AG08395 (cell line): ENCODE data around the gene ALX4.

ENCODE experiments used
- DNase-seq: peaks from one replicate; pipeline ENCODE4 v3.0.0; 2012; ENCODE audit warnings: mixed read lengths, low spot score

ALX4 gene

GRCh38 chr11:44309478-44310205, at the start of gene ALX4:
Gene ALX4 (minus strand): TSS chr11:44310139. CDS start chr11:44310062, 77 bp downstream.
- DNase-seq = peak; percentile 48

- DNase-seq = no peak
Observed at GRCh38 chr11:44359162-44359561, 49.2 kb upstream of the ALX4 start.

- DNase-seq = no peak
Observed at GRCh38 chr11:44358713-44359112, 48.8 kb upstream of the ALX4 start.

GRCh38 chr11:44357711-44358110, 47.8 kb upstream of the ALX4 start:
- no peak for DNase-seq

GRCh38 chr11:44356351-44356750, 46.4 kb upstream of the ALX4 start:
- DNase-seq = no peak

GRCh38 chr11:44351898-44352498, 42.1 kb upstream of the ALX4 start:
- no peak for DNase-seq

GRCh38 chr11:44351006-44351660, 41.2 kb upstream of the ALX4 start:
- no peak for DNase-seq

GRCh38 chr11:44349328-44349727, 39.4 kb upstream of the ALX4 start:
- DNase-seq = no peak

- DNase-seq = no peak
Observed at GRCh38 chr11:44348721-44349120, 38.8 kb upstream of the ALX4 start.

GRCh38 chr11:44348114-44348513, 38.2 kb upstream of the ALX4 start:
- no peak for DNase-seq

- no peak for DNase-seq
Observed at GRCh38 chr11:44347538-44347937, 37.6 kb upstream of the ALX4 start.

GRCh38 chr11:44346983-44347382, 37.0 kb upstream of the ALX4 start:
- no peak for DNase-seq

GRCh38 chr11:44345781-44346180, 35.8 kb upstream of the ALX4 start:
- no peak for DNase-seq

- DNase-seq = no peak
Observed at GRCh38 chr11:44344921-44345320, 35.0 kb upstream of the ALX4 start.

- no peak for DNase-seq
Observed at GRCh38 chr11:44344423-44344820, 34.5 kb upstream of the ALX4 start.

- no peak for DNase-seq
Observed at GRCh38 chr11:44343778-44344422, 34.0 kb upstream of the ALX4 start.

GRCh38 chr11:44342616-44343015, 32.7 kb upstream of the ALX4 start:
- no peak for DNase-seq

GRCh38 chr11:44340656-44341055, 30.7 kb upstream of the ALX4 start:
- DNase-seq = no peak

- no peak for DNase-seq
Observed at GRCh38 chr11:44339530-44339883, 29.6 kb upstream of the ALX4 start.

- DNase-seq = no peak
Observed at GRCh38 chr11:44338698-44339529, 29.0 kb upstream of the ALX4 start.

GRCh38 chr11:44338026-44338425, 28.1 kb upstream of the ALX4 start:
- no peak for DNase-seq

- DNase-seq = no peak
Observed at GRCh38 chr11:44335919-44336318, 26.0 kb upstream of the ALX4 start.
